ENCODE results near the gene ZMYM3. TPM values are rescaled to one million over a fixed set of nuclear protein-coding genes. Genes with fewer than 3 reads are reported as not detected.

The ZMYM3 gene
- total and polyA plus RNA-seq, 2 donors (not counting 1 experiment from before 2014, with no cell fraction given): 21.8 to 40.6 TPM

Other genes with a start within 250 kb of the ZMYM3 start
- 32.6 and 42.9 TPM in 2 replicates for gene SNX12, start 185.8 kb downstream of the ZMYM3 start, total RNA-seq
- gene SNX12, start 185.8 kb downstream of the ZMYM3 start, polyA plus RNA-seq: 10.5 and 11.5 TPM in 2 replicates
- 41.4 and 48.7 TPM in 2 replicates for gene FOXO4, start 158.3 kb downstream of the ZMYM3 start, total RNA-seq
- 6.8 and 13.4 TPM in 2 replicates for gene FOXO4, start 158.3 kb downstream of the ZMYM3 start, polyA plus RNA-seq
- 25.6 and 30.2 TPM in 2 replicates for gene CXorf65, start 147.4 kb downstream of the ZMYM3 start, total RNA-seq
- 24.8 and 49.6 TPM in 2 replicates for gene CXorf65, start 147.4 kb downstream of the ZMYM3 start, polyA plus RNA-seq
- 276 and 297 TPM in 2 replicates for gene IL2RG, start 142.6 kb downstream of the ZMYM3 start, total RNA-seq
- 349 and 419 TPM in 2 replicates for gene IL2RG, start 142.6 kb downstream of the ZMYM3 start, polyA plus RNA-seq
- 118 and 123 TPM in 2 replicates for gene MED12, start 135.5 kb downstream of the ZMYM3 start, total RNA-seq
- 21.8 and 34.1 TPM in 2 replicates for gene MED12, start 135.5 kb downstream of the ZMYM3 start, polyA plus RNA-seq
- 1.0 and 1.3 TPM in 2 replicates for gene NLGN3, start 109.3 kb downstream of the ZMYM3 start, total RNA-seq
- gene NLGN3, start 109.3 kb downstream of the ZMYM3 start, polyA plus RNA-seq: 0.81 and 1.1 TPM in 2 replicates
- gene GJB1, start 30.9 kb downstream of the ZMYM3 start, total RNA-seq: not detected in 2 replicates
- gene GJB1, start 30.9 kb downstream of the ZMYM3 start, polyA plus RNA-seq: not detected in 2 replicates
- 286 TPM in 2 replicates for gene NONO, start 29.5 kb upstream of the ZMYM3 start, total RNA-seq
- gene NONO, start 29.5 kb upstream of the ZMYM3 start, polyA plus RNA-seq: 112 and 181 TPM in 2 replicates
- gene ITGB1BP2, start 47.6 kb upstream of the ZMYM3 start, total RNA-seq: 3.7 and 4.3 TPM in 2 replicates
- 1.9 and 2.2 TPM in 2 replicates for gene ITGB1BP2, start 47.6 kb upstream of the ZMYM3 start, polyA plus RNA-seq
- gene TAF1, start 112.2 kb upstream of the ZMYM3 start, total RNA-seq: 93.5 and 97.5 TPM in 2 replicates
- gene TAF1, start 112.2 kb upstream of the ZMYM3 start, polyA plus RNA-seq: 12.2 and 26.7 TPM in 2 replicates